ENCODE results near the gene LLCFC1.

The LLCFC1 gene

GRCh38 chr7:142896151-142896550 lies 43.1 kb upstream of the LLCFC1 start:
- no peak for TF ChIP-seq CTCF (IDR thresholded peaks at IDR 0.05)

DNA sequence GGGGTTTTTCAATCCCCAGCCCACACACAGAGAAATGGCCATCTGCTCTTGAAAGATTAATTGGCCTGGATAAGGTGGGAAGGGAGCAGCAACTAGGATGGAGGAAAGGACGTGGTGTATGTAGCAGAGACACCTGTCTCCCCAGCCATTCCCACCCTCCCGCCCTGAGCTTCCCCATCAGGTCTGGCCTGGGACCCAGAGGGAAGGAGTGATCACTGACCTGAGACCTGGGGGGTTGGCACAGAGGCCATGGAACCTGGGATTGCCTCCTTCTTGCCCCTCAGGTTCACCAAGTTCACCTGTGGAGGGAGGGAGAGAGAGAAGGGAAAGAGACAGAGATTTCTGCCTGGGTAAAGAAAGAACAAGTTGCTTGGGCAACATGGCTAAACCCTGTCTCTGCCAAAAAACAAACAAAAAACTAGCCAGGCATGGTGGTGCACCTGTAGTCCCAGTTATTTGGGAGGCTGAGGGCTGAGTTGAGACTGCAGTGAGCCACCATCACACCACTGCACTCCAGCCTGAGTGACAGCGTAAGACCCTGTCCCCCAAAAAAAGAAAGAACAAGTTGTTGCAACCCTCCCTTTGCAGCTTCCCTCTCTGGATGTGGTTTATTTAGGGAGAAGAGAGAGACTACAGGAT lies 42.4 kb upstream of the LLCFC1 start:
- no peak for TF ChIP-seq CTCF (IDR thresholded peaks at IDR 0.05)

DNA sequence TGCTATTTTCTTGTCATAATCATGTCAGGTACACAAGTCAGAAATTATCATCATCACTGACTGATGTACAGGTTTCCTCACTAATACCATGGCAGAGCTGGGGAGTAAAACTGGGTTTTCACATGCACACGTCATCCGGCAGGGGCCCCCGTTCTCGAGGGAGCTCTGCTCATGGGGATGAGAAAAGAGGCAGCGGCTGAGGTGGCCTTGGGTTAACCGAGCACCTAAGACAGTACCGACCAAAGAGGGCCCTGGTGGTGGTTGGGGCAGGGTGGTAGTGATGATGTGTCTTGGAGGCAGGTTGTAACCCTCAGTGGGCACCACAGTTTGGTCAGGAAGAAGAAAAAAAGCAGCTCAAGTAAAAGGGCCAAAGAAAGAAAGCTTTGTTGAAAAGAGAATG lies 41.6 kb upstream of the LLCFC1 start:
- TF ChIP-seq CTCF (IDR thresholded peaks at IDR 0.05) = no peak

DNA sequence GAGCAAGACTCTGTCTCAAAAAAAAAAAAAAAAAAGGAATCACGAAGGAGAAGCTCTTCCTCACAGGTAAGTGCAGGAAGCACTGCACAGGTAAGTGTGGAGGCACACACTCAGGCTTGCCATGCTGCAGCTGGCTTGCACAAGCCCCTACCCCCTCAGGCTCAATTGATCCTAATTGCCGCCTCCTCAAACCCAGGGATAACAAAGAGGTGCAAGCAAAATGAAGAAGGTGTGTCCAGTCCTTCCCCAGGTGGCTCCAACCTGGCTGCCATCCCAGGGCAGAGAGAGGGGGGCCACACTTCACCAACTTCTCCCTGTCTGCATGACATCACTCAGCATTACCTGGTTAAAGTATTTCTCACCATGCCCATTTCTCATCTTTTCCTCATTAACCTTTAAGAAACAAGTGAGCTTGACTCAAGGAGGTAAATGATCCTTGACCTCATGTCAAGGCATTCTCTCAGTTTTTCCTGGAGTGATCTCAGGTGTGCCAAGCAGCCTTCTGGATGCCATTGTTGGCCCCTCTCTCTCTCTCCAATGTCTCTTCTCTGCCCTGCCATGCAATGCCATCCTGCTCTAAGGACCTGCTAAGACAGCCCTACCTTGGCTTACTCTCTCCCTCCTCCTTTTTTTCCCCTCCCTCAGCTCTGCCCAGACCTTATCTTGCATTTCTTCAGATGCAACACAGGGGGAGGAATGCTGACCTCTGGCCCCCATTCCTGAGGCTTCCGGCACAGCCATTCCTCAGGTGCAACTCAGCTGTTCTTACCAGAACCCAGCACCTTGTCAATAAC lies 40.7 kb upstream of the LLCFC1 start:
- no peak for TF ChIP-seq CTCF (IDR thresholded peaks at IDR 0.05)

DNA sequence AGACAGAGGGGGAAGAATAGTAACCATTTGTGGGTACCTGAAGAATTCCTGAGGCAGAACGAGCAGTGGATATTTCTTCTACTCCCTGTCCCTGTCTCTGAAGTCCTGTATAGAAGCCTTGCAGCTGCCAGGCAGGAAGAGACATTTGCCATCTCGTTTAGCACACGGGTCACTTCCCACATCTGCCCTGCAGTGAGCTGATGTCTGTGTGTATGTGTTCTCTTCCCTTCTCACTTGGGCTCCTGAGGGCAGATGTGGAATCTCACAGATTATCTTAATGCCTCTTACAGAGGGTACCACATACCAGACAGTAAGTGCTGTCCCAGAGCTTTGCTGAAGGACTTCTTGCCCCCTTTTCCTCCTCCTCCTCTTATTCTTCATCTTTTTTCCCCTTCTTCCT lies 39.6 kb upstream of the LLCFC1 start:
- TF ChIP-seq CTCF (IDR thresholded peaks at IDR 0.05) = no peak

DNA sequence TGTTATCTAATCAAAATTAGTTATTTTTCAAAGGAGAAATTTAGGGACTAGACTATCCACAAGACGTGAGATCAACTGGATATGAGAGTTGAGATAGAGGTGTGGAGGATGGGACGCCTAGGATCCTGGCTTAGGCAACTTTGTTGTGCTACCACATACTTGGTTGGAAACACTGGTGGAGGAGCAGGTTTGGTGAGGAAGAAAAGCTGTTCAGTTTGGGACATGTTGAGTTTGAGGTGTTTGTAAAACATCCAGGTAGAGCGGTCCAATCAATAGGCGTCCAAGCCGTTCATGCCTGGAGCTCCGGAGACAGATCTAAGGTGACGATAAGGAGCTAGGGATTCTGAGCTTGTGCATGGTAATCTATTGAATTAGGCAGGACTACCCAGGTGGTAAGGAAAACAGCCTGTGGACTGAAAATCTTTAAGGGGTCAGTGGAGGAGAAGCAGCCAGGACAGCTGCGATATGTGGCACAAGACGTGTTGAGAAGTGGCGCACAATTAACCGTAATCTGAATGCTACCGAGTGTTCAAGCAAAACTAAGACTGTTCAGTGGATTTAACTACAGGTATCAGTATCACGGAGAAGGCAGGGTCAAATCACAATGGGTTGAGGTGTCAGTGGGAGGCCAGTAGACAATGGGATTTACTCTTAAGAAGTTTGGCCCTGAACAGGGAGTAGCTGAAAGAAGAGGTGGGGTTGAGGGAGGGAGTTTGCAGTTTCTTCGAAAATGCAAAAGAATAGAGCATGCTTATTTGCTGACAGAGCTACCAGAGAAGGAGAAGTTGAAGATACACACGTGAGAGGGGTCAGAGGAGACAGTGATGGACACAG lies 37.6 kb upstream of the LLCFC1 start:
- no peak for TF ChIP-seq CTCF (IDR thresholded peaks at IDR 0.05)

GRCh38 chr7:142904128-142904527 lies 35.2 kb upstream of the LLCFC1 start:
- TF ChIP-seq CTCF (IDR thresholded peaks at IDR 0.05) = no peak
